Activated CD4-positive, CD25-positive, alpha-beta regulatory T cell treated with anti-CD3 and anti-CD28 coated beads, Interleukin-2, amount 50 U/mL, for 24 hours (primary cell): ENCODE data around the gene CYP2A6.
A peak's percentile ranks its signal among the peaks of the same experiment; 100 is the strongest.
"Not testable (repeated sequence)": the region's sequence is repeated elsewhere in the genome, so short reads cannot be mapped to it uniquely, and the experiment has no call there.

ENCODE experiments used
- ATAC-seq, 2 donors: fragments of 150-1000 bp; cut with Tn5 transposase; one replicate each; pipeline ENCODE4 v1.10.0; 2021; ENCODE audit warnings: mild to moderate bottlenecking in 1 of 2, moderate library complexity in 1 of 2

CYP2A6 gene

GRCh38 chr19:40850277-40850676, at the start of gene CYP2A6:
TSS of gene CYP2A6 (minus strand) at chr19:40850447. CDS start at chr19:40850426, 21 bp downstream.
- ATAC-seq = not testable (repeated sequence)

- not testable (repeated sequence) for ATAC-seq
Measured at GRCh38 chr19:40899964-40900363, 49.7 kb upstream of the CYP2A6 start.

DNA sequence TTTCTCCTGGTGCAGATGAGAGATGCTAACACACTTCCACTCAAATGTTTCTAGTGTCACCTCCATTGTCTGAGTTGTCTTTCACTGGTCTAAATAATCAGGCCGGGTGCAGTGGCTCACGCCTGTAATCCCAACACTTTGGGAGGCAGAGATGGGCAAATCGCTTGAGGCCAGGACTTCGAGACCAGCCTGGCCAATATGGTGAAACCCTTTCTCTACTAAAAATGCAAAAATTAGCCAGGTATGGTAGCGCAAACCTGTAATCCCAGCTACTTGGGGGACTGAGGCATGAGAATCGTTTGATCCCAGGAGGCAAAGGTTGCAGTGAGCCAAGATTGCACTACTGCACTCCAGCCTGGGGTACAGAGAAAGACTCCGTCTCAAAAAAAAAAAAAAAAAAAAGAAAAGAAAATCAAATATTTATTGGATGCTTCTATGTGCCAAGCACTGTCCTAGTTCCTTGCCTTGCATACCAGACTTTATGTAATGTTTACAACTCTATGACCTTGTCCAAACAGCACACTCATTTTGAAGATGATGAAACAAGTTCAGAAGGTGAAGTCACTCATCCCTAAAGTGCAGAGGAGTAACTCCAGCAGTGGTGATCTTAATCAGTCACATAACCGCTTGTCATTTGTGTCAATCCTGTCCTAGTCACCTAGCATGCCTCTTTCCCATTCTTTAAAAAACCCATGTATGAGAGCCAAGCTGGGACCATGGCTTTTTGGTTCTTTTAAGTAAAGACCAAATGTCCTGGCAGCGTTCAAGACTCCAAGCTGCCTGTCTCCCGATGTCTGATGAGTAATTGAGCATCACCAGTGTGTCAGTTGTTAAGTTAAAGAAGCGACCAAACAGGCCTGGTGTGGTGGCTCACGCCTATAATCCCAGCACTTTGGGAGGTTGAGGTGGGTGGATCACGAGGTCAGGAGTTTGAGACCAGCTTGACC, 46.9 kb upstream of the CYP2A6 start:
- ATAC-seq = not testable (repeated sequence)

DNA sequence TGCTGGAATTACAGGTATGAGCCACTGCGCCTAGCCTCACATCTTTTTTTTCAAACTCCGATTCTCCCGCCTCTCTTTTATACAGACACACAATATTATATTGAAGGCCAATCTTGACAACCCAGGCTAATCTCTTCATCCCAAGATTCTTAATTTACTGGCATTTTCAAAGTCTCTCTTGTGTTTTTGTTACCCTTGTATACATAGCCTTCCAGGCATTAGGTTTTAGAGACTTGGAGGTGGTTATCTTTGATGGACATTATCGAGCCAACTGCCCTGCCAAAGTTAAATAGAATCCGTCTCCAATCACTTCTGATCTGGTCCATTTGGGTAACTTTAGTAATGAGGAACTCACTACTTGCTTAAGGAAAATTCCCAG, 46.2 kb upstream of the CYP2A6 start:
- ATAC-seq = no peak

- ATAC-seq = no peak
Measured at GRCh38 chr19:40893112-40893511, 42.9 kb upstream of the CYP2A6 start.

DNA sequence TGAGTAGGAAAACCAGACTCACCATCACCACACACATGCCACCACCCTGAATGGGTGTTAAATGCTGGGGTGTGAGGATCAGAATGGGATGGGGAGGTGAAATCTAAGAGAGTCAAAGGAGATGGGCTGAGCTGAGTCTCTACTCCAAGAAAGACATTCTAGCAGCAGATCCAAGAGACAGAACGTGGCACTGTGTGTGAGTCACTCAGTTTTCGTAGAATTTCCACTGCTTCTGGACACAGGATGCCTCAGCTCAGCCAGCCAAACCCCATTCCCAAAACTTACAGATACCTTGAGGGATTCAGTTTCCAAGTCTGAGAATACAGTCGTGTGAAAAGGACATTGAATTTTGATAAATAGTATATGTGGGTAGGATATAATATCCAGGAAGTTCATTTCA, 39.1 kb upstream of the CYP2A6 start:
- ATAC-seq = no peak

- no peak for ATAC-seq
Measured at GRCh38 chr19:40888191-40888590, 37.9 kb upstream of the CYP2A6 start.

DNA sequence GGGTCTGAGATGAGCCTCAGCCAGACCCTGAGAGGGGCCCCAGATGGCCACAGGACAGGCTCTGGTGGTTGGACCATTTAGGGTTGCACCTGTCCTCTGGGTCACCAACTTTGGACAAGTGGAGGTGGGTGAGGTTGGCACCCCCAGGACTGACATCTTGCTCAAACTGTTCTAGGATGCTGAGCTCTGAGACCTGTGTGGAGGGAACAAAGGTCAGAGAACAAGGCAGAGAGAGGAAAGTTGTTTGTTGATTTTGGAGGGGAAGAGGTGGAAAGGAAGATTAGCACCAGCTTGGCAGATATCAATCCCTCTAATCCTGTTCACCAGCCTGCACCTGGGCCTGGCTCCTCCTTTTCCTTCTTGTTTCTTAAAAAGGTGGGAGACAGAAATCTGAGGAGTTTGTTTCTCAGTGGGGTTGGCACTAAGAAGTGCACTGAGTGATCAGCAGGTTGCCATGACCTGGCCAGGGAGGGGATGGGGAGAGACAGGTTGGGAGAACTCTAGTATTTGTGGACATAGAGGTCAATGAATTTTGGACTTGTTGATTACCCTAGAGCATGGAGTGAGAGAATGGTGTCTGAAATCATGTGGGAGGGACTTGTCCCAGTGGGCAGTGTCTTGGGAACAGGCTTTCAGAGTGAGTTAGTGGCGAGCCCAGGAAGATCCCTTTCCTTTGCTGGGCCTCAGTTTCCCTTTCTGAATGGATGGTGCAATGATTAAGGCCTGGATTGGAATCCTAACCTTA, 34.1 kb upstream of the CYP2A6 start:
- not testable (repeated sequence) for ATAC-seq

- not testable (repeated sequence) for ATAC-seq
Measured at GRCh38 chr19:40882062-40882461, 31.8 kb upstream of the CYP2A6 start, which contains the start of gene CYP2A7. TSS of gene CYP2A7 (minus strand) at chr19:40882231. CDS start at chr19:40882210, 21 bp downstream.

GRCh38 chr19:40879349-40879748, 29.1 kb upstream of the CYP2A6 start:
- not testable (repeated sequence) for ATAC-seq

- peak; percentile 82 to 97 for ATAC-seq
Measured at GRCh38 chr19:40875526-40875951, 25.3 kb upstream of the CYP2A6 start.

DNA sequence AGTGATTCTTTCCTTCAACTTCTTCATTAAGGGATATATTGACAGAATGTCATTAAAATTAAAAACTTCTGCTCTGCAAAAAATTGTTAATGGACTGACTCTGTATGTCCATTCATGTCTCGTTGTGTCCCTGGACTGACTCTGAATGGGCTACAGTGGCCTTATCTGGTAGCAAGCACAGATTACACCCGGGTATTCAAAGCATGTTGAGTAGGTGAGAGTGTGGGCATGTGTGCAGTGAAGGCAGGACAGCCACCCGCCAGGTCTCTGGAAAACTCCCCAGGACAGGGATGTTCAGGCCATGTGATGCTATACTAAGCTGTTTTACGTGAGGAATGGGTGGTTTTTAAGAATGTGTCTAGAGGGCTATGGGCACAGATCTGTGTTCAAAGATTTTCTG, 24.6 kb upstream of the CYP2A6 start:
- ATAC-seq = not testable (repeated sequence)

DNA sequence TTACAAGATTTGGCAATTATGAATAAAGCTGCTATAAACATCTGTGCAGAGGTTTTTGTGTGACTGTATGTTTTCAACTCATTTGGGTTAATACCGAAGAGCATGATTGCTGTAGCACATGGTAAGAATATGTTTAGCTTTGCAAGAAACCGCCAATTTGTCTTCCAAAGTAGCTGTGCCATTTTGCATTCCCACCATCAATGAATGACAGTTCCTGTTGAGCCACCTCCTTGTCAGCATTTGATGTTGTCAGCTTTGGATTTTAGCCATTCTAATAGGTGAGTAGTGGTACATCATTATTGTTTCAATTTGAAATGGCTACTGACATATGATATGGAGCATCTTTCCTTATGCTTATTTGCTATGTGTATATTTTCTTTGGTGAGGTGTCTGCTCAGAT, 23.6 kb upstream of the CYP2A6 start:
- ATAC-seq = not testable (repeated sequence)

DNA sequence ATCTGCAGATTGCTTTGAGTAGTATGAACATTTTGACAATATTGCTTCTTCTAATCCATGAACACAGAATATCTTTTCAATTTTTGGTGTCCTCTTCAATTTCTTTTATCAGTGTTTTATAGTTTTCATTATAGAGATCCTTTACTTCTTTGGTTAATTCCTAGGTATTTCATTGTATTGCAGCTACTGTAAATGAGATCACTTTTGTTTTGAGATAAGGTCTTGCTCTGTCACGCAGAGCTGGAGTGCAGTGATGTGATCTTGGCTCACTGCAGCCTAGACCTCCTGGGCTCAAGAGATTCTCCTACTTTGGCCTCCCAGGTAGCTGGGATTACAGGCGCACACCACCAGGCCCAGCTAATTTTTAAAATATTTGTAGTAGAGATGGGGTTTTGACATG, 22.0 kb upstream of the CYP2A6 start:
- no peak for ATAC-seq

DNA sequence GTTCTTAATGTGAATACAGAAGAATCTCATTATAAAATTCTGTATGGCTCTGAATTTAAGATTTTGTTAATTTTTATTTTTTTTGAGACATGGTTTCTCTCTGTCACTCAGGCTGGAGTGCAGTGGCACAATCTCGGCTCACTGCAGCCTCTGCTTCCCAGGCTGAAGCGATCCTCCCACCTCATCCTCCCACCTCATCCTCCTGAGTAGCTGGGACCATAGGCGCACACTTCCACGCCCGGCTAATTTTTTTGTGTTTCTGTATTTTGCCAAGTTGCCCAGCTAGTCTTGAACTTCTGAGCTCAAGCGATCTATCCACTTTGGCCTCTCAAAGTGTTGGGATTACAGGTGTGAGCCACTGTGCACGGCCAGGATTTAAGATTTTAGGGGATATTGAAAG, 17.5 kb upstream of the CYP2A6 start:
- no peak for ATAC-seq

DNA sequence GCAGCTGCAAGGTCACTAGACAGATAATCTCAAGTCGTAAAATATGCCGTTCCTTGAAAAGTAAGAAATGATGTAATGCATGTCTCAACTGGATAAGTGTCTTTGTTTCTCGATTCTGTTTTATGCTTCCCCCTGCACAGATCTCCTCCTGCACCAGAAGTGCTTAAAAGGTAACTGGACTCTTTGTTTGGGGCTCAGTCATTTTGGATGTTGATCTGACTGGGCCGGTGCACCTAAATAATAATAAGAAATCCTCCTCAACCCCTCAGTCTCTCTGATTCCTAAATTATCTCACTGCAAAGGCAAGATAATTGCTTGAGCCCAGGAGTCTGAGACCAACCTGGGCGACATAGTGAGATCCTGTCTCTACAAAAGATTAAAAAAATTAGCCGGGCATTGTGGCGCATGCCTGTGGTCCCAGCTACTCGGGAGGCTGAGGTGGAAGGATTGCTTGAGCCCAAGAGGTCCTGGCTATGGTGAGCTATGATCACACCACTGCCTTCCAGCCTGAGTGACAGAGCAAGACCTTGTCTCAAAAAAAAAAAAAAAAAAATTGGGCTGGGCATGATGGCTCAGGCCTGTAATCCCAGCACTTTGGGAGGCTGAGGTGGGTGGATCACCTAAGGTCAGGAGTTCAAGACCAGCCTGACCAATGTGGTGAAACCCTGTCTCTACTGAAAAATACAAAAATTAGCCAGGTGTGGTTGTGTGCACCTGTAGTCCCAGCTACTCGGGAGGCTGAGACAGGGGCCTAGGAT, 14.7 kb upstream of the CYP2A6 start:
- ATAC-seq = not testable (repeated sequence)

DNA sequence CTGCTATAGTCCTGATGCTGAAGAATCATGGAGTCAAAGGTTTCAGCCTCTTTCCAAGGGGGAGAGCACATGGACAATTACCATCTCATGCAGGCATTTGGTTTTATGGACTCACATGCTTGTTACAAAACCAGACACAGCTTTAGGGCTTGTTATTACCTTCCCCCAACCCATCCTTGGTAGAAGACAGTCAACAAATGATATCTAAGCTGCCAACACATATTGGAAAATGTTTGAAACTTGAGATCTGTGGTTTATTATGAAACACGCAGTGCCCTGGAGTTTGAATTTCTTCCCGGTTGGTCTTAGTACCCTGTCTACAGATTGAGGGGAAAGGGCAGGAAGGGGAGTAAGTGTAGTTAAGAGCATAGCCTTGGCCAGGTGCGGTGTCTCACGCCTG, 12.5 kb upstream of the CYP2A6 start:
- no peak for ATAC-seq

DNA sequence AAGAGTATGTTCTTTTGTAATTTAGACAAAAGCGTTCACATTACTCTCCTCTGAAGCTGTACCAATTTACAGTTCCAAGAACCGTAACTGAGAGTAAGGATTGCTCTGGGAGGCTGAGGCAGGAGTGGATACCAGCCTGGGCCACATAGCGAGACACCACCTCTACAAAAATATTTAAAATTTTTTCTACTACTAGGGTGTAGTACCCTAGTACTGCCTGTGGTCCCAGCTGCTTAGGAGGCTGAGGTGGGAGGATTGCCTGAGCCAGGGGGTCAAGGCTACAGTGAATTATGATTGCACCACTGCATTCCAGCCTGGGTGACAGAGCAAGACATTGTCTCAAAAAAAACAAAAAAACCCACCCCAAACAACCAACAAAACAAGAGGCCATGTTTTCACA, 12.1 kb upstream of the CYP2A6 start:
- no peak for ATAC-seq

DNA sequence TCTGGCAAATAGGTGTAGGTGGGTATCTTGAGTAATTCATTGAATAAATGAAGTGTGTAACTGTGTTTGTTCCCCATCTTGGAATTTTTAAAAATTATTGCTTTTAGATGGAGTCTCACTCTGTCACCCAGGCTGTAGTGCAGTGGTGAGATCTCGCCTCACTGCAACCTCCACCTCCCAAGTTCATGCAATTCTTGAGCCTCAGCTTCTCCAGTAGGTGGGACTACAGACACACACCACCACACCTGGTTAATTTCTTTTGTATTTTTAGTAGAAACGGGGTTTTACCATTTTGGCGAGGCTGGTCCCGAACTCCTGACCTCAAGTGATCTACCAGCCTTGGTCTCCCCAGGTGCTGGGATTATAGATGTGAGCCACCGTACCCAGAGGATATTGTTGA, 7.9 kb upstream of the CYP2A6 start:
- ATAC-seq = no peak

- not testable (repeated sequence) for ATAC-seq
Measured at GRCh38 chr19:40852467-40853152, 2.4 kb upstream of the CYP2A6 start.

DNA sequence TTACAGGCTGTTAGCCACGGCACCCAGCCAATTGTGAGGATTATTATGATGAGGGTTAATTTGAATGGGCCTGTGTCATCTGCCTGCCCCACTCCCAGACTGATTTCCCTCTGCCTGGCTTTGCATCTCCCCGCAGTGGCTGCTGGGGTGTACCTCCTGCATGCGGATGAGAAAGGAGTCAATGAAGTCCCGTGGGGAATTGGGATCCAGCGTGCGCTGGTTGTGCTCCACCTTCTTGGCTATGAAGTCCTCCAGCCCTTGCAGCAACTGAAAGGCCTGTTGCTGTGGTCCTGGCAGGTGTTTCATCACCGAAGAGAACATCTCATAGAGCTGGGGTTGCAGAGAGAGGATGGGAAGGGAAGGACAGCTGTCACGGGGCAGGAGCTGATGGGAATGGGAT, 3.5 kb downstream of the CYP2A6 start:
- ATAC-seq = not testable (repeated sequence)

- ATAC-seq = peak; percentile 96 to 97
Measured at GRCh38 chr19:40843653-40844052, 6.6 kb downstream of the CYP2A6 start.
